Cardiac muscle cell (in vitro differentiated cells and primary cell): ENCODE results near the gene WWP2. TPM values are rescaled to one million over a fixed set of nuclear protein-coding genes. Genes with fewer than 3 reads are reported as not detected.

ENCODE experiments used
- DNase-seq, 2 donors: peaks; one replicate each; pipeline versions ENCODE4 v3.0.0 to v3.0.0-alpha.2; 2010 to 2017; ENCODE audit warnings: low read depth in 1 of 2, low spot score in 1 of 2
- H3K27ac ChIP-seq: fragments of 200-600 bp; sonication (generic); 2 replicates; pipeline ENCODE4 v1.5.1; 2016
- H3K27me3 ChIP-seq: fragments of 200-600 bp; sonication (generic); 2 replicates; pipeline ENCODE4 v1.6.0; 2016; ENCODE audit warnings: control low read depth
- H3K36me3 ChIP-seq: fragments of 200-600 bp; sonication (generic); 2 replicates; pipeline ENCODE4 v1.5.1; 2016; ENCODE audit warnings: control low read depth
- H3K4me1 ChIP-seq: fragments of 200-600 bp; sonication (generic); 2 replicates; pipeline ENCODE4 v1.8.1; 2017; ENCODE audit warnings: low read depth, mild to moderate bottlenecking, mixed run types
- H3K4me3 ChIP-seq: fragments of 200-600 bp; sonication (generic); 2 replicates; pipeline ENCODE4 v1.5.1; 2016; ENCODE audit warnings: mild to moderate bottlenecking
- H3K9me3 ChIP-seq: fragments of 200-600 bp; sonication (generic); 2 replicates; pipeline ENCODE4 v1.5.1; 2017; ENCODE audit warnings: low read depth, mild to moderate bottlenecking, control low read depth
- CTCF ChIP-seq: IDR thresholded peaks from 2 replicates; pipeline ENCODE4 v1.5.1; 2012; ENCODE audit warnings: low read depth, mild to moderate bottlenecking, low read length
- polyA plus RNA-seq: library from polyadenylated mRNA; unstranded; fragments of >200 nt; fragmentation: Nextera tagmentation; extraction: Ambion mirVana; gene quantifications from 2 replicates; pipeline ENCODE4 v1.2.1, GENCODE V29; 2016
- total RNA-seq: library from RNA; depleted of rRNA; stranded (reverse); fragments of >200 nt; gene quantifications from 2 replicates; pipeline ENCODE4 v1.2.3, GENCODE V29; 2016

WWP2 gene
- total and polyA plus RNA-seq, 2 experiments from 2014 or later: 21.3 to 27.8 TPM

DNA sequence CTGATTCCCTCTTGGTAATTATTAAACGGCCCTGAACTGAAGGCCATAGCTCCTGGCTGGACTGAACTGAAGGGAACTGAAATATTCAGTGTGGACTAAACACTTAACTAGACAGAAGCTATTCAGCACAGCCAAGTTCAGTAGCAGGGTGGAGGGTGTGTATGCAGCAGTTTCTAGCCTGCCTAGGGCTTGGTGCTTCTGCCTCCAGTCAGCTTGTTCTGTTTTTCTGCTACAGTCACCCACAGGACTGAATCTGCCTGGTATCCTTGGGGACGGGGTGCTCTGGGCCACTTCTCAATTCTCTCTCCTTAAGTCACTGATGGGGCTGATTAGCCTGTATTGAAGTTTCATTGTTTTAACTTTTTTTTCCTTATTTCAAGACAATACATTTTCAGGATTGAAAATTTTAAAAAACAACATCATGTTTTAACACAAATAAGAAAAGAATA, 77.1 kb downstream of the WWP2 start:
- peaks cover 51% of the 10 kb centered on the region for H3K4me1 ChIP-seq
- peak overlapping the region; percentile 94 for H3K27ac ChIP-seq
- H3K4me3 ChIP-seq: no peak overlapping the region
- no peaks in the 10 kb centered on the region for H3K36me3 ChIP-seq
- H3K27me3 ChIP-seq: no peaks in the 10 kb centered on the region
- TF ChIP-seq CTCF: no peak
- peak in 1 of 2 donors; percentile 57 for DNase-seq
- no peaks in the 10 kb centered on the region for H3K9me3 ChIP-seq

DNA sequence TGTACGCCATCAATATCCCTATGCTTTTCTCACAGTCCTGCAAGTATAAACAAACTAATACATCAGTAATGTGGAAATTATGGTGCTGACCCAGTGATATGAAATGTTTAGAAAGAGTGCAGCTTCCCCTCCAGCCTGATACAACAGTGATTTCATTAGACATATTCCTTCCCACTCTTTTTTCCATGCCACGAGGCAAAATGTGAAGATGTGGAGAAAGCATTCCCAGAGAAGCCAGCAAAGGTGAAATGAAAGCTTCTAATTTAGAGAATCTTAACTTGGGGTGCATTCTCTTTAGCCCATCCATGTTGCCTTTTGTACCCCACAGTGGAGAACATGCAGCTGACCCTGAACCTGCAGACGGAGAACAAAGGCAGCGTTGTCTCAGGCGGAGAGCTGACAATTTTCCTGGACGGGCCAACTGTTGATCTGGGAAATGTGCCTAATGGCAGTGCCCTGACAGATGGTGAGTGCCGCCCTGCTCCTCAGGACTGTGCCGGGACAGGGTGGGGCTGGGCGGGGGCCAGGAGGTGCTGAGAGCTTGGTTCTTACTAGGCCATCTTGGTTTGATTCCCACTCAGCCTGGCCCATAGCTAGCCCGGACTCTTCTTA, 77.8 kb downstream of the WWP2 start:
- Histone ChIP-seq H3K4me1 (peaks cover 45% of the 10 kb centered on the region), H3K9me3 (no peaks in the 10 kb centered on the region), H3K4me3 (no peak overlapping the region), H3K36me3 (no peaks in the 10 kb centered on the region), H3K27me3 (no peaks in the 10 kb centered on the region), H3K27ac (peak overlapping the region; percentile 94)
- no peak for TF ChIP-seq CTCF
- DNase-seq: no peak

- Histone ChIP-seq H3K4me3 (no peak overlapping the region), H3K36me3 (no peaks in the 10 kb centered on the region), H3K27ac (no peak overlapping the region), H3K9me3 (no peaks in the 10 kb centered on the region), H3K27me3 (no peaks in the 10 kb centered on the region), H3K4me1 (peaks cover 36% of the 10 kb centered on the region)
- peak in 1 of 2 donors; percentile 23 for DNase-seq
- TF ChIP-seq CTCF: no peak
Observed at GRCh38 chr16:69840975-69841374, 78.8 kb downstream of the WWP2 start.

DNA sequence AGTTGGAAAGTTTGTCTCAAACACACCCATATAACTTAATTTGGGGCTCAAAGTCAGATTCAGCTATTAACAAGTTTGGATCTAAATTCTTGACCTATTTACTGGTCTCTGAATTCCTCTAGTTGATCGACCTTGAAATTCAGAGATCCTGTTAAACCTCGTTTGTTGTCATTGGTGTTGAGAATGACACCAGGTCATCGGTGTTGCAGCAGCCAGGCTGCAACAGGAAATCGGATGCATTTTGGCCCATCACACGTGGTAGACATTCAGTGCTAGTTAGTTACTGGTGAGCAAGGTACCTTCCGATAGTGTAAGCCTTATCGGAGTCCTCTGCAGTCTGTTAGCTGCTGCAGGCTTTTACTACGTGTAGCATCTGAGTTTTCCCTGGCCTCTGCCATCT, 82.3 kb downstream of the WWP2 start:
- Histone ChIP-seq H3K4me1 (peaks cover 18% of the 10 kb centered on the region), H3K27ac (no peak overlapping the region), H3K27me3 (no peaks in the 10 kb centered on the region), H3K4me3 (no peak overlapping the region), H3K36me3 (no peaks in the 10 kb centered on the region), H3K9me3 (no peaks in the 10 kb centered on the region)
- DNase-seq: no peak
- TF ChIP-seq CTCF: no peak

DNA sequence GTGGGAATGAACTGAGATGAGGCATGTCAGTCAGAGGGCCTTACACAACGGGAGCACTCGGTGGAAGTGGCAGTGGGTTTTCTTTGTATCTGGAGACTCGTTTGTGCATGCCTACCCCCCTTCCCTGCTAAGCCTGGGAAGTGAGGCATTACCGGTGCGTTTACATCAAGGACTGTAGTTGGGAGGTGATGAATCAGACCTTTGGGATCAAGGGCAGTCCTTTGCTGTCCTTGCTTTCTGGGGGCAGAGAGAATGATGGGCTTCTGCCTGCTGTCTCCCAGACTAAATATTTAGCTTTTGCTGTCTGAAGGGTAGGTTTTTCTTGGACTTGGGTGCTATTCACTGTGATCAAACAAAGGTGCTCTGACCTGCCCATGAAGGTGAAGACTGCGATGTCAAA, 83.0 kb downstream of the WWP2 start:
- H3K4me1 ChIP-seq: peaks cover 13% of the 10 kb centered on the region
- H3K36me3 ChIP-seq: no peaks in the 10 kb centered on the region
- no peaks in the 10 kb centered on the region for H3K27me3 ChIP-seq
- H3K4me3 ChIP-seq: no peak overlapping the region
- no peak overlapping the region for H3K27ac ChIP-seq
- no peak for DNase-seq
- no peaks in the 10 kb centered on the region for H3K9me3 ChIP-seq
- TF ChIP-seq CTCF: no peak
